Measurements from ENCODE around the gene CRYBG3.

The CRYBG3 gene

DNA sequence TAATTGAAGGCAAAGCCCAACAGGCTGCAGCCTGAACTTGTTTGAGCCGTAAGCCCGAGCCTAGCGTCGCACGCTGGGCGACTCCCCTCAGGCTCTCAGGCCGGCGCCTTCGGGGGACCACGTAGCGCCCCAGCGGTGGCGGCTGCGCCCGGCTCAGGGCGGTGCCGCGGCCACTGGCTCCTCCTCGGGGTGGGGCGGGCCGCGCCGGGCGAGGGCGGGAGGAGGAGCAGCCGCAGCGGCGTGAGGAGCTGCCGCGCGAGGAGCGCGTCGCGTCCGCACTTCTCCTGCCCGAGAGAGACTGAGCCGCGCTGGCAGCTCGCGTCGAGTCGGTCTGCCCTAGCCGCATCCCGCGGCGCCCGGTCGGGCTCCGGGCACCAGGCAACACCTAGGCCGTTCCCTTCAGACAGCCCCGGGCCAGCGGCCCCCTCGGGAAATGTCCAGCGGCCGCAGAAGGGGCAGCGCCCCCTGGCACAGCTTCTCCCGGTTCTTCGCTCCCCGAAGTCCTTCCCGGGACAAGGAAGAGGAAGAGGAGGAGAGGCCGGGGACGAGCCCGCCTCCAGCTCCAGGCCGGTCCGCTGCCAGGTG lies at the start of gene CRYBG3:
TSS of gene CRYBG3 (plus strand) at position 238 of the 585 bp plus-strand sequence. CDS start at position 434, 196 bp downstream.
- DNase-seq (ENCODE audit: low read depth, low spot score): peak; percentile 62

DNA sequence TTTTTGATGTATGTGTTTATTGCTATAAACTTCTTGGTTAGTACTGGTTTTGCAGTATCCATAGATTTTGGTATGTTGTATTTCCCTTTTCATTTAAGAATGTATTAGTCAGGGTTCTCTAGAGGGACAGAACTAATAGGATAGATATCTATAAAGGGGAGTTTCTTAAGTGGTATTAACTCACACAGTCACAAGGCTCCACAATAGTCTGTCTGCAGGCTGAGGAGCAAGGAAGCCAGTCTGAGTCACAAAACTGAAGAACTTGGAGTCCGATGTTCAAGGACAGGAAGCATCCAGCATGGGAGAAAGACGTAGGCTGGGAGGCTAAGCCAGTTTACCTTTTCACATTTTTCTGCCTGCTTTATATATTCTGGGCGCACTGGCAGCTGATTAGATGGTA lies 48.9 kb upstream of the CRYBG3 start:
- DNase-seq (ENCODE audit: low read depth, low spot score): no peak
- H3K9ac ChIP-seq (ENCODE audit: insufficient read length, low read depth): no peak overlapping the region
- H3K9me3 ChIP-seq (ENCODE audit: insufficient read depth, low read length): no peaks in the 10 kb centered on the region
- no peaks in the 10 kb centered on the region for H3K27me3 ChIP-seq (ENCODE audit: insufficient read depth, insufficient read length)
- H3K36me3 ChIP-seq (ENCODE audit: insufficient read depth, insufficient read length, low read length): peaks cover 14% of the 10 kb centered on the region
- H3K4me3 ChIP-seq (ENCODE audit: insufficient read length, low read depth): no peak overlapping the region
- H3K4me1 ChIP-seq (ENCODE audit: insufficient read depth, insufficient read length): no peaks in the 10 kb centered on the region
- TF ChIP-seq ZNF274 (IDR thresholded peaks at IDR 0.05; ENCODE audit: low read depth, low read length) (no peak), SUZ12 (IDR thresholded peaks at IDR 0.05; ENCODE audit: extremely low read depth, insufficient read depth, insufficient read length) (no peak), YY1 (IDR thresholded peaks at IDR 0.05; ENCODE audit: insufficient read depth, insufficient read length) (no peak)

More for the DNA sequence above, at the start of gene CRYBG3:
- Histone ChIP-seq H3K9me3 (ENCODE audit: insufficient read depth, low read length) (no peaks in the 10 kb centered on the region), H3K4me3 (ENCODE audit: insufficient read length, low read depth) (peak within 1 kb of the TSS; percentile 83), H3K27me3 (ENCODE audit: insufficient read depth, insufficient read length) (peaks cover 39% of the 10 kb centered on the region), H3K9ac (ENCODE audit: insufficient read length, low read depth) (peak within 1 kb of the TSS; percentile 86), H3K36me3 (ENCODE audit: insufficient read depth, insufficient read length, low read length) (no peaks in the 10 kb centered on the region), H3K4me1 (ENCODE audit: insufficient read depth, insufficient read length) (peaks cover 2% of the 10 kb centered on the region)
- TF ChIP-seq YY1 (IDR thresholded peaks at IDR 0.05; ENCODE audit: insufficient read depth, insufficient read length): no peak
- TF ChIP-seq ZNF274 (IDR thresholded peaks at IDR 0.05; ENCODE audit: low read depth, low read length): no peak
- no peak for TF ChIP-seq SUZ12 (IDR thresholded peaks at IDR 0.05; ENCODE audit: extremely low read depth, insufficient read depth, insufficient read length)

DNA sequence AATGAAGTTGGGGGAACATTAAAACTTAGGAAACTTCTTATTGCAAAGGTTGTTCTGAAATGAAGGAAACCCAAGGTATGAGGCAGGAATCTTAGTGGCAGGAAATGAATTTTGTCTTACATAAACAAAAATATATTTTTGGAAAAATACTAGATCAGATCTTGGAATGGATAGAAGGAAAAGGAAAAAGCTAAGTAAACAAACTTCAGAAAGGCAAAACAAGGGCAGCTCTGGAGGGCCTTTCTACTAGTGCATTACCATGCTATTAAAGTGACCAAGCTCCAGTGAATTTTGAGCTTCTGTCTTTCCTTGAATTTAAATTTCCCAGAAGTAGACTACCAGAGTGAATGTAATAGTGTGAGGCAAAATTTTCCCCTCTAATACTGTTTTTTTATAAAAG lies 43.7 kb upstream of the CRYBG3 start:
- no peak for TF ChIP-seq SUZ12 (IDR thresholded peaks at IDR 0.05; ENCODE audit: extremely low read depth, insufficient read depth, insufficient read length)
- no peak for TF ChIP-seq ZNF274 (IDR thresholded peaks at IDR 0.05; ENCODE audit: low read depth, low read length)
- no peak for TF ChIP-seq YY1 (IDR thresholded peaks at IDR 0.05; ENCODE audit: insufficient read depth, insufficient read length)

DNA sequence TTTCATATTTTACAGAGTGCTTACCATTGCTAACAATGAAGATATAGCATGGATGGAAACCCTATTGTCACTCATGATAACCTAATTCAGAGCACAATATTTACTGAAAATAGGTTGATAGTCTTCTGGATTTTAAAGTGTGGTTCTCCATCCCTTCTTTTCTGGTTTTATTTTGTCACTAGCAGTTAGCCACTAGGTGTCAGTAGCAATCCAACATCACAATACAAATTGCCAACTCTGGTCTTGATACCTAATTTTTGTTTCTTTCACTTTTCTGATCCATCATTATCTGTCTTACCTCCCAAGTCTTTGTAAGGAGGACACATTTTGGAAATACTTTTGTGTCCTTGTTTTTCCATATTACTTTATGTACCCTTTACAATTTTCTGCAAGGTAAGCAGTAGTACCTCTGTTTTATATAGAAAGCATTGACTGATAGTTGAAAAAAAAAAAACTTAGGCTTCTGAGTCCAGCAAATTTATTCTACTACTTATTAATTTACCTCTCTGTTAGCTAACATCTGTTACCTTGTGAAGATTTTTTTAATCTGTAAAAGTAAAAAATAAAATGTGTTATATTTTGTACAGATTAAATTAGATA lies 28.3 kb upstream of the CRYBG3 start:
- H3K4me3 ChIP-seq (ENCODE audit: insufficient read length, low read depth): no peak overlapping the region
- H3K36me3 ChIP-seq (ENCODE audit: insufficient read depth, insufficient read length, low read length): no peaks in the 10 kb centered on the region
- no peaks in the 10 kb centered on the region for H3K4me1 ChIP-seq (ENCODE audit: insufficient read depth, insufficient read length)
- H3K27me3 ChIP-seq (ENCODE audit: insufficient read depth, insufficient read length): no peaks in the 10 kb centered on the region
- H3K9ac ChIP-seq (ENCODE audit: insufficient read length, low read depth): no peak overlapping the region
- no peaks in the 10 kb centered on the region for H3K9me3 ChIP-seq (ENCODE audit: insufficient read depth, low read length)
- peak; percentile 13 for DNase-seq (ENCODE audit: low read depth, low spot score)
- TF ChIP-seq ZNF274 (IDR thresholded peaks at IDR 0.05; ENCODE audit: low read depth, low read length) (no peak), YY1 (IDR thresholded peaks at IDR 0.05; ENCODE audit: insufficient read depth, insufficient read length) (no peak), SUZ12 (IDR thresholded peaks at IDR 0.05; ENCODE audit: extremely low read depth, insufficient read depth, insufficient read length) (no peak)

More for the DNA sequence above, 43.7 kb upstream of the CRYBG3 start:
- no peak overlapping the region for H3K4me3 ChIP-seq (ENCODE audit: insufficient read length, low read depth)
- H3K4me1 ChIP-seq (ENCODE audit: insufficient read depth, insufficient read length): no peaks in the 10 kb centered on the region
- H3K9ac ChIP-seq (ENCODE audit: insufficient read length, low read depth): no peak overlapping the region
- peaks cover under 1% of the 10 kb centered on the region for H3K36me3 ChIP-seq (ENCODE audit: insufficient read depth, insufficient read length, low read length)
- no peak for DNase-seq (ENCODE audit: low read depth, low spot score)
- no peaks in the 10 kb centered on the region for H3K9me3 ChIP-seq (ENCODE audit: insufficient read depth, low read length)
- H3K27me3 ChIP-seq (ENCODE audit: insufficient read depth, insufficient read length): no peaks in the 10 kb centered on the region

DNA sequence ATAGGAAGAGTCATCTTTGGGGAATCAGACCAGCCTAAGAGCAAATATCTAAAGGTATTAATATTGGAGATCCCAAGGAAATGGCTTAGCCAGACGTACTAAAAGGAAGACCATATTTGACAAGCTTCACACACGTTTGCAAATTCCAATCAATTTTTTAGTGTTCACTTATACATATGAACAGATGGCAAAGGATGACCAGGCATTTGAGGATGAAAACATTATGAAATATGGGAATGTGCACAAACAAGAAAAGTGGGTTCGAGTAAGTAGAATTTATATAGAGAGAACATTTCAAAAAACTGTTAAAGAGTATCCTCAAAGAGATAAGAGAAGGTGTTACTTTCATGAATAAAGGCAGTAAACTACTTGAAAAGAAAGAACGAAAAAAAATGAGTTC lies 25.9 kb upstream of the CRYBG3 start:
- Histone ChIP-seq H3K36me3 (ENCODE audit: insufficient read depth, insufficient read length, low read length) (peaks cover 5% of the 10 kb centered on the region), H3K4me1 (ENCODE audit: insufficient read depth, insufficient read length) (no peaks in the 10 kb centered on the region), H3K4me3 (ENCODE audit: insufficient read length, low read depth) (no peak overlapping the region), H3K27me3 (ENCODE audit: insufficient read depth, insufficient read length) (no peaks in the 10 kb centered on the region), H3K9ac (ENCODE audit: insufficient read length, low read depth) (no peak overlapping the region), H3K9me3 (ENCODE audit: insufficient read depth, low read length) (no peaks in the 10 kb centered on the region)
- no peak for DNase-seq (ENCODE audit: low read depth, low spot score)
- TF ChIP-seq ZNF274 (IDR thresholded peaks at IDR 0.05; ENCODE audit: low read depth, low read length) (no peak), SUZ12 (IDR thresholded peaks at IDR 0.05; ENCODE audit: extremely low read depth, insufficient read depth, insufficient read length) (no peak), YY1 (IDR thresholded peaks at IDR 0.05; ENCODE audit: insufficient read depth, insufficient read length) (no peak)

DNA sequence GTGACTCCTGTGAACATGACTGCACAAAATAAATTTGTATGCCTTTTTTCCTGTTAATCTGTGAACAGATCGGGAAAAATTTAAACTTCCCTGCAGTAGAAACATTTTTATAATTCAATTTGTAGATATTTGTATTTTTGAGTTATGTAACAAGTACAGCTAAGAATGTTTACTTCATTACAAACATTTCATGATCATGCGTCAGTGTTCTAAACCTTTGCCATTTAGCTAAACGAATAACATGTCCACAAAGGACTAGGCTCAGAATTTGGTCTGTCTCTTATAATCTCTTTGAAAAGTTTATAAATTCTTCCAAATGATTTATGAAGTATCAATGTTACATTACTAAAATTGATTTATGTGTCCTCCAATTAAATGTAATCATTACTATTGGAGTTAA lies 17.3 kb upstream of the CRYBG3 start:
- H3K36me3 ChIP-seq (ENCODE audit: insufficient read depth, insufficient read length, low read length): peaks cover 5% of the 10 kb centered on the region
- H3K4me3 ChIP-seq (ENCODE audit: insufficient read length, low read depth): no peak overlapping the region
- no peak overlapping the region for H3K9ac ChIP-seq (ENCODE audit: insufficient read length, low read depth)
- no peak for TF ChIP-seq SUZ12 (IDR thresholded peaks at IDR 0.05; ENCODE audit: extremely low read depth, insufficient read depth, insufficient read length)
- TF ChIP-seq YY1 (IDR thresholded peaks at IDR 0.05; ENCODE audit: insufficient read depth, insufficient read length): no peak
- no peak for TF ChIP-seq ZNF274 (IDR thresholded peaks at IDR 0.05; ENCODE audit: low read depth, low read length)
- no peak for DNase-seq (ENCODE audit: low read depth, low spot score)
- no peaks in the 10 kb centered on the region for H3K4me1 ChIP-seq (ENCODE audit: insufficient read depth, insufficient read length)
- H3K27me3 ChIP-seq (ENCODE audit: insufficient read depth, insufficient read length): no peaks in the 10 kb centered on the region
- no peaks in the 10 kb centered on the region for H3K9me3 ChIP-seq (ENCODE audit: insufficient read depth, low read length)

DNA sequence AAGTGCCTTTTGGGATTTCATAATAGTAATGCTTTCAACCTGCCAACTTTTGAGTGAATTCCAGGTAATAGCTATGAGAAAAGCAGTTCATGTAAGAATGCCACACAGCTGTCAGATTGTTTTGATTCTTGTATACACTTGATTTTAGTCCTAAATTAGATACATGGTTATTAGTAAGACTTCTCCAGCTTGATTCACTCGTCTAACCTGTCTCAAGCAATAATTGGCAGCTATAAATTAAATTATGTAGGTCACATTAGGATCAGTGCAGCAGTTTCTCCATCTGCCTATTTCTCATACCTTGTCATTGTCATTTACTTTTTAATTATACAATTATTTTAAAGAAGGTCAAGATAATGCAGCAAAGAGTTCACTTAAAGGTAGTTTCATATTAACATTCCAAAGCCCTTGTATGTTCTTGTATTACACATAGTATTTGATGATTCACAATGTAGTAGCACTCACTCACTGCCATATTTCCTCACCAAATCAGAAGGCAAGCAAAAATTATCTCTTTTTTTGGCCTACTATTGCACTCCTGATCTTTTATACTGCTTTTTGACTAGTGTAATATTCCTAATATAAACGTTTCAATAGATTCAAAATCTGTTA lies 10.9 kb upstream of the CRYBG3 start:
- TF ChIP-seq YY1 (IDR thresholded peaks at IDR 0.05; ENCODE audit: insufficient read depth, insufficient read length) (no peak), SUZ12 (IDR thresholded peaks at IDR 0.05; ENCODE audit: extremely low read depth, insufficient read depth, insufficient read length) (no peak), ZNF274 (IDR thresholded peaks at IDR 0.05; ENCODE audit: low read depth, low read length) (no peak)
- no peak for DNase-seq (ENCODE audit: low read depth, low spot score)
- Histone ChIP-seq H3K4me3 (ENCODE audit: insufficient read length, low read depth) (no peak overlapping the region), H3K9me3 (ENCODE audit: insufficient read depth, low read length) (no peaks in the 10 kb centered on the region), H3K27me3 (ENCODE audit: insufficient read depth, insufficient read length) (no peaks in the 10 kb centered on the region), H3K36me3 (ENCODE audit: insufficient read depth, insufficient read length, low read length) (no peaks in the 10 kb centered on the region), H3K9ac (ENCODE audit: insufficient read length, low read depth) (no peak overlapping the region), H3K4me1 (ENCODE audit: insufficient read depth, insufficient read length) (no peaks in the 10 kb centered on the region)

Data from NT2/D1 (cell line).